HG02840 (cell line): ENCODE data around the gene GFAP.

Source experiments
- ATAC-seq: cut with Tn5 transposase; IDR thresholded peaks from one replicate; pipeline ENCODE4 v1.9.1; 2021; ENCODE audit warnings: mild to moderate bottlenecking, moderate library complexity, moderate number of reproducible peaks; ENCODE audit not compliant: unreplicated experiment, low FRiP score

The GFAP gene

GRCh38 chr17:44932096-44932786 is 16.9 kb upstream of the GFAP start:
- no peak for ATAC-seq

GRCh38 chr17:44931376-44931775 is 16.1 kb upstream of the GFAP start:
- no peak for ATAC-seq

GRCh38 chr17:44930667-44931066 is 15.4 kb upstream of the GFAP start:
- no peak for ATAC-seq

- ATAC-seq = no peak
Observed at GRCh38 chr17:44928950-44929720, 13.8 kb upstream of the GFAP start.

- no peak for ATAC-seq
Observed at GRCh38 chr17:44928136-44928535, 12.8 kb upstream of the GFAP start.

- ATAC-seq = no peak
Observed at GRCh38 chr17:44927696-44928095, 12.4 kb upstream of the GFAP start.

GRCh38 chr17:44926821-44927525 is 11.7 kb upstream of the GFAP start:
- no peak for ATAC-seq

- ATAC-seq = no peak
Observed at GRCh38 chr17:44925731-44926697, 10.7 kb upstream of the GFAP start.

- ATAC-seq = no peak
Observed at GRCh38 chr17:44924107-44924544, 8.8 kb upstream of the GFAP start.

- no peak for ATAC-seq
Observed at GRCh38 chr17:44922746-44923470, 7.6 kb upstream of the GFAP start.

GRCh38 chr17:44922136-44922535 is 6.8 kb upstream of the GFAP start:
- ATAC-seq = no peak

GRCh38 chr17:44921122-44921882 is 6.0 kb upstream of the GFAP start:
- no peak for ATAC-seq

GRCh38 chr17:44920565-44920940 is 5.3 kb upstream of the GFAP start:
- ATAC-seq = no peak

- ATAC-seq = no peak
Observed at GRCh38 chr17:44919885-44920564, 4.7 kb upstream of the GFAP start.

- no peak for ATAC-seq
Observed at GRCh38 chr17:44919411-44919810, 4.1 kb upstream of the GFAP start.

- no peak for ATAC-seq
Observed at GRCh38 chr17:44918006-44918405, 2.7 kb upstream of the GFAP start.

- ATAC-seq = no peak
Observed at GRCh38 chr17:44917456-44917855, 2.2 kb upstream of the GFAP start.

- ATAC-seq = no peak
Observed at GRCh38 chr17:44916781-44917241, 1.5 kb upstream of the GFAP start.
